Measurements from ENCODE around the gene KIF3A.
A peak's percentile ranks its signal among the peaks of the same experiment; 100 is the strongest.
"Not testable (repeated sequence)": the region's sequence is repeated elsewhere in the genome, so short reads cannot be mapped to it uniquely, and the experiment has no call there.

The KIF3A gene

GRCh38 chr5:132718544-132719312 is 18.6 kb downstream of the KIF3A start:
- no peak for DNase-seq (ENCODE audit: low spot score)

GRCh38 chr5:132714456-132715307 is 22.7 kb downstream of the KIF3A start:
- DNase-seq (ENCODE audit: low spot score): no peak

- DNase-seq (ENCODE audit: low spot score): no peak
These were observed 28.7 kb downstream of the KIF3A start for GRCh38 chr5:132708645-132709044.

- DNase-seq (ENCODE audit: low spot score): no peak
These were observed 32.5 kb downstream of the KIF3A start for GRCh38 chr5:132704875-132705274.

- DNase-seq (ENCODE audit: low spot score): no peak
These were observed 41.4 kb downstream of the KIF3A start for GRCh38 chr5:132695956-132696355.

GRCh38 chr5:132692632-132692967 is 44.7 kb downstream of the KIF3A start:
- no peak for DNase-seq (ENCODE audit: low spot score)

GRCh38 chr5:132691755-132692631 is 45.4 kb downstream of the KIF3A start:
- not testable (repeated sequence) for DNase-seq (ENCODE audit: low spot score)

GRCh38 chr5:132690156-132690555 is 47.2 kb downstream of the KIF3A start:
- DNase-seq (ENCODE audit: low spot score): no peak

- no peak for DNase-seq (ENCODE audit: low spot score)
These were observed 47.8 kb downstream of the KIF3A start for GRCh38 chr5:132689513-132689912.

- peak; percentile 14 for DNase-seq (ENCODE audit: low spot score)
These were observed 48.6 kb downstream of the KIF3A start for GRCh38 chr5:132688536-132689339.

- DNase-seq (ENCODE audit: low spot score): peak; percentile 29
These were observed 49.4 kb downstream of the KIF3A start for GRCh38 chr5:132687995-132688394.

- DNase-seq (ENCODE audit: low spot score): no peak
These were observed 51.2 kb downstream of the KIF3A start for GRCh38 chr5:132686193-132686592.

GRCh38 chr5:132684922-132685720 is 52.2 kb downstream of the KIF3A start:
- DNase-seq (ENCODE audit: low spot score): no peak

- no peak for DNase-seq (ENCODE audit: low spot score)
These were observed 52.9 kb downstream of the KIF3A start for GRCh38 chr5:132684491-132684890.

GRCh38 chr5:132681983-132682382 is 55.4 kb downstream of the KIF3A start:
- DNase-seq (ENCODE audit: low spot score): no peak

- DNase-seq (ENCODE audit: low spot score): no peak
These were observed 55.9 kb downstream of the KIF3A start for GRCh38 chr5:132681476-132681831.

- DNase-seq (ENCODE audit: low spot score): no peak
These were observed 56.4 kb downstream of the KIF3A start for GRCh38 chr5:132680780-132681475.

GRCh38 chr5:132679717-132680380 is 57.5 kb downstream of the KIF3A start:
- no peak for DNase-seq (ENCODE audit: low spot score)

- no peak for DNase-seq (ENCODE audit: low spot score)
These were observed 58.2 kb downstream of the KIF3A start for GRCh38 chr5:132679166-132679565.

GRCh38 chr5:132678735-132679134 is 58.6 kb downstream of the KIF3A start:
- DNase-seq (ENCODE audit: low spot score): no peak

Data from CD4-positive, alpha-beta T cell treated with Interleukin-6 at 100 ng/mL for 8 hours (primary cell).